ENCODE measurements around the gene CPSF4L. TPM values are rescaled to one million over a fixed set of nuclear protein-coding genes. Genes with fewer than 3 reads are reported as not detected.

Gene CPSF4L
- total and polyA plus RNA-seq, 2 of the 13 experiments (the other 11 are each of a cell fraction or from before 2014, with no cell fraction given), result 0.73 to 1.6 TPM

GRCh38 chr17:73308017-73308823 lies 46.5 kb upstream of the CPSF4L start (continued):
- TF ChIP-seq, protein P1, sequence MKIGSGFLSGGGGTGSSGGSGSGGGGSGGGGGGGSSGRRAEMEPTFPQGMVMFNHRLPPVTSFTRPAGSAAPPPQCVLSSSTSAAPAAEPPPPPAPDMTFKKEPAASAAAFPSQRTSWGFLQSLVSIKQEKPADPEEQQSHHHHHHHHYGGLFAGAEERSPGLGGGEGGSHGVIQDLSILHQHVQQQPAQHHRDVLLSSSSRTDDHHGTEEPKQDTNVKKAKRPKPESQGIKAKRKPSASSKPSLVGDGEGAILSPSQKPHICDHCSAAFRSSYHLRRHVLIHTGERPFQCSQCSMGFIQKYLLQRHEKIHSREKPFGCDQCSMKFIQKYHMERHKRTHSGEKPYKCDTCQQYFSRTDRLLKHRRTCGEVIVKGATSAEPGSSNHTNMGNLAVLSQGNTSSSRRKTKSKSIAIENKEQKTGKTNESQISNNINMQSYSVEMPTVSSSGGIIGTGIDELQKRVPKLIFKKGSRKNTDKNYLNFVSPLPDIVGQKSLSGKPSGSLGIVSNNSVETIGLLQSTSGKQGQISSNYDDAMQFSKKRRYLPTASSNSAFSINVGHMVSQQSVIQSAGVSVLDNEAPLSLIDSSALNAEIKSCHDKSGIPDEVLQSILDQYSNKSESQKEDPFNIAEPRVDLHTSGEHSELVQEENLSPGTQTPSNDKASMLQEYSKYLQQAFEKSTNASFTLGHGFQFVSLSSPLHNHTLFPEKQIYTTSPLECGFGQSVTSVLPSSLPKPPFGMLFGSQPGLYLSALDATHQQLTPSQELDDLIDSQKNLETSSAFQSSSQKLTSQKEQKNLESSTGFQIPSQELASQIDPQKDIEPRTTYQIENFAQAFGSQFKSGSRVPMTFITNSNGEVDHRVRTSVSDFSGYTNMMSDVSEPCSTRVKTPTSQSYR (CRISPR knock-in tag; IDR thresholded peaks at IDR 0.05; ENCODE audit: borderline replicate concordance), result peak; percentile 94
- TF ChIP-seq, protein P2, sequence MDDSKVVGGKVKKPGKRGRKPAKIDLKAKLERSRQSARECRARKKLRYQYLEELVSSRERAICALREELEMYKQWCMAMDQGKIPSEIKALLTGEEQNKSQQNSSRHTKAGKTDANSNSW (CRISPR knock-in tag; IDR thresholded peaks at IDR 0.05; ENCODE audit: borderline replicate concordance), result 0 out of 2 replicates have a peak, but pooled peaks have one; percentile 69
- TF ChIP-seq ZNF614 (CRISPR knock-in tag; IDR thresholded peaks at IDR 0.05; ENCODE audit: borderline replicate concordance) (no peak), MTA3 (CRISPR knock-in tag; IDR thresholded peaks at IDR 0.05) (no peak), ZKSCAN8 (CRISPR knock-in tag; IDR thresholded peaks at IDR 0.05; ENCODE audit: borderline replicate concordance) (peak; percentile 70; the same call in 1 of the 2 replicates), POLR2G (IDR thresholded peaks at IDR 0.05; ENCODE audit: low read depth, low read length) (peak; percentile 40; the same call in 1 of the 2 replicates), RFX3 (CRISPR knock-in tag; IDR thresholded peaks at IDR 0.05) (0 out of 2 replicates have a peak, but pooled peaks have one; percentile 28), HES4 (CRISPR knock-in tag; IDR thresholded peaks at IDR 0.05; ENCODE audit: borderline replicate concordance) (peak; percentile 19; the same call in 1 of the 2 replicates), ZBTB3 (CRISPR knock-in tag; IDR thresholded peaks at IDR 0.05; ENCODE audit: borderline replicate concordance, low read depth) (no peak), AHR (CRISPR knock-in tag; IDR thresholded peaks at IDR 0.05) (no peak; the same call in 1 of the 2 replicates), AKAP8 (CRISPR knock-in tag; IDR thresholded peaks at IDR 0.05) (peak; percentile 48), SIX1 (CRISPR knock-in tag; IDR thresholded peaks at IDR 0.05; ENCODE audit: borderline replicate concordance) (peak; percentile 59; the same call in 1 of the 2 replicates), ZNF709 (CRISPR knock-in tag; IDR thresholded peaks at IDR 0.05) (0 out of 2 replicates have a peak, but pooled peaks have one; percentile 12), NCOA1 (CRISPR knock-in tag; IDR thresholded peaks at IDR 0.05) (no peak)
- TF ChIP-seq, protein P3, sequence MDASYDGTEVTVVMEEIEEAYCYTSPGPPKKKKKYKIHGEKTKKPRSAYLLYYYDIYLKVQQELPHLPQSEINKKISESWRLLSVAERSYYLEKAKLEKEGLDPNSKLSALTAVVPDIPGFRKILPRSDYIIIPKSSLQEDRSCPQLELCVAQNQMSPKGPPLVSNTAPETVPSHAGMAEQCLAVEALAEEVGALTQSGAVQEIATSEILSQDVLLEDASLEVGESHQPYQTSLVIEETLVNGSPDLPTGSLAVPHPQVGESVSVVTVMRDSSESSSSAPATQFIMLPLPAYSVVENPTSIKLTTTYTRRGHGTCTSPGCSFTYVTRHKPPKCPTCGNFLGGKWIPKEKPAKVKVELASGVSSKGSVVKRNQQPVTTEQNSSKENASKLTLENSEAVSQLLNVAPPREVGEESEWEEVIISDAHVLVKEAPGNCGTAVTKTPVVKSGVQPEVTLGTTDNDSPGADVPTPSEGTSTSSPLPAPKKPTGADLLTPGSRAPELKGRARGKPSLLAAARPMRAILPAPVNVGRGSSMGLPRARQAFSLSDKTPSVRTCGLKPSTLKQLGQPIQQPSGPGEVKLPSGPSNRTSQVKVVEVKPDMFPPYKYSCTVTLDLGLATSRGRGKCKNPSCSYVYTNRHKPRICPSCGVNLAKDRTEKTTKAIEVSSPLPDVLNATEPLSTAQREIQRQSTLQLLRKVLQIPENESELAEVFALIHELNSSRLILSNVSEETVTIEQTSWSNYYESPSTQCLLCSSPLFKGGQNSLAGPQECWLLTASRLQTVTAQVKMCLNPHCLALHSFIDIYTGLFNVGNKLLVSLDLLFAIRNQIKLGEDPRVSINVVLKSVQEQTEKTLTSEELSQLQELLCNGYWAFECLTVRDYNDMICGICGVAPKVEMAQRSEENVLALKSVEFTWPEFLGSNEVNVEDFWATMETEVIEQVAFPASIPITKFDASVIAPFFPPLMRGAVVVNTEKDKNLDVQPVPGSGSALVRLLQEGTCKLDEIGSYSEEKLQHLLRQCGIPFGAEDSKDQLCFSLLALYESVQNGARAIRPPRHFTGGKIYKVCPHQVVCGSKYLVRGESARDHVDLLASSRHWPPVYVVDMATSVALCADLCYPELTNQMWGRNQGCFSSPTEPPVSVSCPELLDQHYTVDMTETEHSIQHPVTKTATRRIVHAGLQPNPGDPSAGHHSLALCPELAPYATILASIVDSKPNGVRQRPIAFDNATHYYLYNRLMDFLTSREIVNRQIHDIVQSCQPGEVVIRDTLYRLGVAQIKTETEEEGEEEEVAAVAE (CRISPR knock-in tag; IDR thresholded peaks at IDR 0.05; ENCODE audit: borderline replicate concordance), result peak; percentile 84; the same call in 1 of the 2 replicates
- TF ChIP-seq, protein P4, sequence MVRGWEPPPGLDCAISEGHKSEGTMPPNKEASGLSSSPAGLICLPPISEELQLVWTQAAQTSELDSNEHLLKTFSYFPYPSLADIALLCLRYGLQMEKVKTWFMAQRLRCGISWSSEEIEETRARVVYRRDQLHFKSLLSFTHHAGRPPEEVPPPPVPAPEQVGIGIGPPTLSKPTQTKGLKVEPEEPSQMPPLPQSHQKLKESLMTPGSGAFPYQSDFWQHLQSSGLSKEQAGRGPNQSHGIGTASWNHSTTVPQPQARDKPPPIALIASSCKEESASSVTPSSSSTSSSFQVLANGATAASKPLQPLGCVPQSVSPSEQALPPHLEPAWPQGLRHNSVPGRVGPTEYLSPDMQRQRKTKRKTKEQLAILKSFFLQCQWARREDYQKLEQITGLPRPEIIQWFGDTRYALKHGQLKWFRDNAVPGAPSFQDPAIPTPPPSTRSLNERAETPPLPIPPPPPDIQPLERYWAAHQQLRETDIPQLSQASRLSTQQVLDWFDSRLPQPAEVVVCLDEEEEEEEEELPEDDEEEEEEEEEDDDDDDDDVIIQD (CRISPR knock-in tag; IDR thresholded peaks at IDR 0.05; ENCODE audit: low read depth), result no peak
- TF ChIP-seq, protein P5, sequence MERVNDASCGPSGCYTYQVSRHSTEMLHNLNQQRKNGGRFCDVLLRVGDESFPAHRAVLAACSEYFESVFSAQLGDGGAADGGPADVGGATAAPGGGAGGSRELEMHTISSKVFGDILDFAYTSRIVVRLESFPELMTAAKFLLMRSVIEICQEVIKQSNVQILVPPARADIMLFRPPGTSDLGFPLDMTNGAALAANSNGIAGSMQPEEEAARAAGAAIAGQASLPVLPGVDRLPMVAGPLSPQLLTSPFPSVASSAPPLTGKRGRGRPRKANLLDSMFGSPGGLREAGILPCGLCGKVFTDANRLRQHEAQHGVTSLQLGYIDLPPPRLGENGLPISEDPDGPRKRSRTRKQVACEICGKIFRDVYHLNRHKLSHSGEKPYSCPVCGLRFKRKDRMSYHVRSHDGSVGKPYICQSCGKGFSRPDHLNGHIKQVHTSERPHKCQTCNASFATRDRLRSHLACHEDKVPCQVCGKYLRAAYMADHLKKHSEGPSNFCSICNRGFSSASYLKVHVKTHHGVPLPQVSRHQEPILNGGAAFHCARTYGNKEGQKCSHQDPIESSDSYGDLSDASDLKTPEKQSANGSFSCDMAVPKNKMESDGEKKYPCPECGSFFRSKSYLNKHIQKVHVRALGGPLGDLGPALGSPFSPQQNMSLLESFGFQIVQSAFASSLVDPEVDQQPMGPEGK (CRISPR knock-in tag; IDR thresholded peaks at IDR 0.05), result peak; percentile 97

Measured in HepG2 (cell line).